Measurements from ENCODE around the gene APLF.
"Not testable (repeated sequence)": the region's sequence is repeated elsewhere in the genome, so short reads cannot be mapped to it uniquely, and the experiment has no call there.

APLF gene

GRCh38 chr2:68594041-68594440 lies 126.7 kb downstream of the APLF start:
- DNase-seq, result no peak

GRCh38 chr2:68594674-68595492 lies 127.5 kb downstream of the APLF start:
- peak; percentile 33 for DNase-seq

GRCh38 chr2:68595493-68595785 lies 128.1 kb downstream of the APLF start:
- not testable (repeated sequence) for DNase-seq

- DNase-seq, result not testable (repeated sequence)
These were observed 133.1 kb downstream of the APLF start for GRCh38 chr2:68600495-68600894.

GRCh38 chr2:68603059-68603458 lies 135.7 kb downstream of the APLF start:
- DNase-seq, result no peak

GRCh38 chr2:68604077-68604476 lies 136.7 kb downstream of the APLF start:
- no peak for DNase-seq

- DNase-seq, result no peak
These were observed 138.6 kb downstream of the APLF start for GRCh38 chr2:68605939-68606338.

- DNase-seq, result no peak
These were observed 139.4 kb downstream of the APLF start for GRCh38 chr2:68606759-68607158.

GRCh38 chr2:68607837-68608236 lies 140.5 kb downstream of the APLF start:
- DNase-seq, result no peak

- no peak for DNase-seq
These were observed 145.6 kb downstream of the APLF start for GRCh38 chr2:68612765-68613519.

GRCh38 chr2:68620772-68621171 lies 153.4 kb downstream of the APLF start:
- no peak for DNase-seq

GRCh38 chr2:68623820-68624219 lies 156.4 kb downstream of the APLF start:
- no peak for DNase-seq

- DNase-seq, result no peak
These were observed 160.2 kb downstream of the APLF start for GRCh38 chr2:68627615-68628014.
